Measurements from ENCODE around the gene IGF2BP2.

IGF2BP2 gene

GRCh38 chr3:185734725-185735096, 90.1 kb downstream of the IGF2BP2 start:
- no peak for DNase-seq (ENCODE audit: low read depth in 2 of 2)

- no peak for DNase-seq (ENCODE audit: low read depth in 2 of 2)
Measured at GRCh38 chr3:185733980-185734724, 90.7 kb downstream of the IGF2BP2 start.

GRCh38 chr3:185732782-185733181, 92.1 kb downstream of the IGF2BP2 start:
- no peak for DNase-seq (ENCODE audit: low read depth in 2 of 2)

- DNase-seq (ENCODE audit: low read depth in 2 of 2), result no peak
Measured at GRCh38 chr3:185730550-185730949, 94.3 kb downstream of the IGF2BP2 start.

GRCh38 chr3:185729337-185730055, 95.3 kb downstream of the IGF2BP2 start:
- no peak for DNase-seq (ENCODE audit: low read depth in 2 of 2)

- no peak for DNase-seq (ENCODE audit: low read depth in 2 of 2)
Measured at GRCh38 chr3:185728630-185729336, 96.1 kb downstream of the IGF2BP2 start.

GRCh38 chr3:185727873-185728272, 97.0 kb downstream of the IGF2BP2 start:
- no peak for DNase-seq (ENCODE audit: low read depth in 2 of 2)

GRCh38 chr3:185726254-185726967, 98.4 kb downstream of the IGF2BP2 start:
- DNase-seq (ENCODE audit: low read depth in 2 of 2), result no peak

GRCh38 chr3:185724761-185725160, 100.1 kb downstream of the IGF2BP2 start:
- no peak for DNase-seq (ENCODE audit: low read depth in 2 of 2)

GRCh38 chr3:185724251-185724650, 100.6 kb downstream of the IGF2BP2 start:
- DNase-seq (ENCODE audit: low read depth in 2 of 2), result no peak

- no peak for DNase-seq (ENCODE audit: low read depth in 2 of 2)
Measured at GRCh38 chr3:185722881-185723280, 102.0 kb downstream of the IGF2BP2 start.

- no peak for DNase-seq (ENCODE audit: low read depth in 2 of 2)
Measured at GRCh38 chr3:185721970-185722369, 102.9 kb downstream of the IGF2BP2 start.

GRCh38 chr3:185720326-185720725, 104.5 kb downstream of the IGF2BP2 start:
- no peak for DNase-seq (ENCODE audit: low read depth in 2 of 2)

- no peak for DNase-seq (ENCODE audit: low read depth in 2 of 2)
Measured at GRCh38 chr3:185718736-185719593, 105.9 kb downstream of the IGF2BP2 start.

GRCh38 chr3:185717627-185718402, 107.0 kb downstream of the IGF2BP2 start:
- no peak for DNase-seq (ENCODE audit: low read depth in 2 of 2)

- DNase-seq (ENCODE audit: low read depth in 2 of 2), result no peak
Measured at GRCh38 chr3:185717121-185717520, 107.7 kb downstream of the IGF2BP2 start.

GRCh38 chr3:185716436-185717108, 108.3 kb downstream of the IGF2BP2 start:
- DNase-seq (ENCODE audit: low read depth in 2 of 2), result no peak

GRCh38 chr3:185715091-185715490, 109.8 kb downstream of the IGF2BP2 start:
- no peak for DNase-seq (ENCODE audit: low read depth in 2 of 2)

- no peak for DNase-seq (ENCODE audit: low read depth in 2 of 2)
Measured at GRCh38 chr3:185714085-185714484, 110.8 kb downstream of the IGF2BP2 start.

- no peak for DNase-seq (ENCODE audit: low read depth in 2 of 2)
Measured at GRCh38 chr3:185713015-185713414, 111.8 kb downstream of the IGF2BP2 start.

Data from stimulated activated CD4-positive, alpha-beta T cell treated with anti-CD3 and anti-CD28 coated beads, Interleukin-12 subunit alpha, Interleukin-12 subunit beta, amount 100 ng/mL, for 24 hours (primary cell).